Heart left ventricle (tissue), 13 donors: ENCODE measurements around the gene TRAPPC10.

Experiments
- CTCF ChIP-seq, 12 donors: fragments of 200-600 bp; sonication (generic) in 4 of 12; IDR thresholded peaks; one replicate each; pipeline versions ENCODE4 v1.5.0 to v1.8.0; 2018 to 2022; ENCODE audit warnings: antibody characterized with exemption in 12 of 12, mild to moderate bottlenecking in 5 of 12
- POLR2A ChIP-seq, 2 donors: fragments of 450-650 bp; IDR thresholded peaks; one replicate each; pipeline ENCODE4 v1.6.1; 2017; ENCODE audit warnings: antibody characterized with exemption in 2 of 2, mild to moderate bottlenecking in 2 of 2, moderate library complexity in 2 of 2
- donor health status: ischemic (EF 13 %, LVEDD 7.1; RV severe dilation, severe dysfunction).
- donor health status: DM: no; HTN: yes; CAD: no.
- donor health status: DM: no; HTN: no; CAD: no.
- donor health status: ischemic (EF 25% LVEDD 6.9; RV normal size, moderate dysfunction).
- donor health status: ischemic (EF 25% LVEDD 5.7; RV mildly dilated, moderate dysfunction).
- donor health status: ischemic (EF 35%, LVEDD 5.7; RV mildly dilated, moderate dysfunction).
- donor health status: nonischemic (EF 11% LVEDD 7.7; RV severe dilation, severe dysfunction).
- donor health status: DM: yes; HTN: yes; CAD: no.
- donor health status: PGD.
- donor health status: ischemic (EF 29% LVEDD 5.4; RV normal size, mild dysfunction).
- donor health status: nonischemic (EF 23%, LVEDD 6.1; RV moderate dilation, normal function).

- no peak for TF ChIP-seq CTCF (IDR thresholded peaks at IDR 0.05)
- no peak for TF ChIP-seq POLR2A (IDR thresholded peaks at IDR 0.05)
Observed at GRCh38 chr21:43994085-43994484, 18.0 kb upstream of the TRAPPC10 start.
